Stimulated activated CD8-positive, alpha-beta memory T cell treated with anti-CD3 and anti-CD28 coated beads, Interleukin-12 subunit alpha, Interleukin-12 subunit beta, amount 100 ng/mL, for 4 hours (primary cell): ENCODE measurements around the gene GUF1.
"Not testable (repeated sequence)": the region's sequence is repeated elsewhere in the genome, so short reads cannot be mapped to it uniquely, and the experiment has no call there.

Experiments used
- DNase-seq: peaks from one replicate; pipeline ENCODE4 v3.0.0-alpha.2; 2020; ENCODE audit warnings: low read depth

Gene GUF1

GRCh38 chr4:44704673-44705072, 26.5 kb downstream of the GUF1 start:
- no peak for DNase-seq

- no peak for DNase-seq
Observed at GRCh38 chr4:44713125-44713524, 34.9 kb downstream of the GUF1 start.

- no peak for DNase-seq
Observed at GRCh38 chr4:44716597-44716996, 38.4 kb downstream of the GUF1 start.

GRCh38 chr4:44720371-44720770, 42.2 kb downstream of the GUF1 start:
- DNase-seq: no peak

GRCh38 chr4:44722001-44722400, 43.8 kb downstream of the GUF1 start:
- no peak for DNase-seq

- no peak for DNase-seq
Observed at GRCh38 chr4:44725166-44725565, 46.9 kb downstream of the GUF1 start.

GRCh38 chr4:44725726-44726037, 47.5 kb downstream of the GUF1 start:
- DNase-seq: no peak

- DNase-seq: peak; percentile 65
Observed at GRCh38 chr4:44726038-44726871, 48.0 kb downstream of the GUF1 start, which contains the start of gene GNPDA2. Gene GNPDA2, minus strand, starts transcription at chr4:44726556. Its CDS starts 4,349 bp downstream, at chr4:44722207.

- no peak for DNase-seq
Observed at GRCh38 chr4:44727471-44727870, 49.3 kb downstream of the GUF1 start.

GRCh38 chr4:44728694-44729093, 50.5 kb downstream of the GUF1 start:
- DNase-seq: not testable (repeated sequence)

- no peak for DNase-seq
Observed at GRCh38 chr4:44736900-44737299, 58.7 kb downstream of the GUF1 start.

- no peak for DNase-seq
Observed at GRCh38 chr4:44738615-44739014, 60.4 kb downstream of the GUF1 start.

GRCh38 chr4:44740201-44740600, 62.0 kb downstream of the GUF1 start:
- no peak for DNase-seq
